HepG2 (cell line): Measurements from ENCODE around the gene HSDL2. TPM values are rescaled to one million over a fixed set of nuclear protein-coding genes. Genes with fewer than 3 reads are reported as not detected.
A peak's percentile ranks its signal among the peaks of the same experiment; 100 is the strongest.

ENCODE experiments used
- CENPX ChIP-seq: sonication (generic); formaldehyde crosslinking; IDR thresholded peaks from 2 replicates; pipeline ENCODE4 v1.9.0; 2021; ENCODE audit warnings: mild to moderate bottlenecking, missing genetic modification reagents, moderate library complexity
- FIP1L1 ChIP-seq: fragments of 200-400 bp; formaldehyde crosslinking; IDR thresholded peaks from 2 replicates; pipeline ENCODE4 v1.6.1; 2018; ENCODE audit warnings: low read depth, mild to moderate bottlenecking, low read length, moderate library complexity, borderline replicate concordance; ENCODE audit not compliant: insufficient read depth
- HNRNPUL1 ChIP-seq: fragments of 200-400 bp; formaldehyde crosslinking; IDR thresholded peaks from 2 replicates; pipeline ENCODE4 v1.6.1; 2017; ENCODE audit warnings: low read depth, mild to moderate bottlenecking, low read length, moderate library complexity
- JARID2 ChIP-seq: sonication (generic); formaldehyde crosslinking; IDR thresholded peaks from 2 replicates; pipeline ENCODE4 v1.8.1; 2023; ENCODE audit warnings: missing genetic modification reagents, inconsistent platforms; ENCODE audit not compliant: insufficient replicate concordance
- KDM2A ChIP-seq: sonication (generic); formaldehyde crosslinking; IDR thresholded peaks from 2 replicates; pipeline ENCODE4 v1.4.0; 2020; ENCODE audit warnings: low read depth, missing genetic modification reagents, borderline replicate concordance
- KDM4B ChIP-seq: sonication (generic); formaldehyde crosslinking; IDR thresholded peaks from 2 replicates; pipeline ENCODE4 v1.4.0; 2020; ENCODE audit warnings: missing genetic modification reagents
- MEF2D ChIP-seq: sonication (generic); formaldehyde crosslinking; IDR thresholded peaks from 2 replicates; pipeline ENCODE4 v1.5.1; 2020; ENCODE audit warnings: mild to moderate bottlenecking, missing genetic modification reagents
- NFIB ChIP-seq: sonication (generic); formaldehyde crosslinking; IDR thresholded peaks from 2 replicates; pipeline ENCODE4 v1.9.0; 2021; ENCODE audit warnings: missing genetic modification reagents, mild to moderate bottlenecking, borderline replicate concordance
- POLR2G ChIP-seq: fragments of 200-400 bp; formaldehyde crosslinking; IDR thresholded peaks from 2 replicates; pipeline ENCODE4 v1.6.1; 2018; ENCODE audit warnings: mild to moderate bottlenecking, low read depth, low read length, moderate library complexity
- RNF2 ChIP-seq: fragments of 450-650 bp; conservative IDR thresholded peaks from 2 replicates; pipeline ENCODE4 v1.6.1; 2016; ENCODE audit warnings: low read depth
- SATB2 ChIP-seq: sonication (generic); formaldehyde crosslinking; IDR thresholded peaks from 2 replicates; pipeline ENCODE4 v1.5.0; 2020; ENCODE audit warnings: missing genetic modification reagents
- TGIF2 ChIP-seq: IDR thresholded peaks from 2 replicates; pipeline ENCODE4 v1.6.1; 2016; ENCODE audit warnings: control low read depth, missing compliant biosample characterization
- ZGPAT ChIP-seq: IDR thresholded peaks from 2 replicates; pipeline ENCODE4 v1.6.1; 2016; ENCODE audit warnings: mild to moderate bottlenecking
- ZNF562 ChIP-seq: sonication (generic); formaldehyde crosslinking; IDR thresholded peaks from 2 replicates; pipeline ENCODE4 v1.8.0; 2022; ENCODE audit warnings: missing genetic modification reagents, borderline replicate concordance
- ZNF766 ChIP-seq: sonication (generic); formaldehyde crosslinking; IDR thresholded peaks from 2 replicates; pipeline ENCODE4 v1.5.0; 2020; ENCODE audit warnings: missing genetic modification reagents, borderline replicate concordance
- polyA plus RNA-seq, 8 experiments: library from polyadenylated mRNA; depleted of rRNA in 3 of 8; stranded (reverse) in 7 of 8; unstranded in 1 of 8; fragments of >200 nt; fragmentation: Illumina TruSeq in 4 of 8; extraction: Trizol in 4 of 8; gene quantifications; 2 replicates each; pipeline versions ENCODE4 v1.2.1 to v1.2.3, GENCODE V29; 2011 to 2016; ENCODE audit warnings: low read depth in 4 of 8, missing spikeins in 1 of 8, mixed read lengths in 1 of 8; ENCODE audit not compliant: insufficient read depth in 1 of 8
- total RNA-seq, 5 experiments: library from RNA; depleted of rRNA; stranded (reverse); fragments of >200 nt; fragmentation: Illumina TruSeq; extraction: Trizol; gene quantifications; 2 replicates each; pipeline ENCODE4 v1.2.3, GENCODE V29; 2016; ENCODE audit warnings: low read depth in 1 of 5
- TF ChIP-seq, protein P1 (sequence below): sonication (generic); formaldehyde crosslinking; IDR thresholded peaks from 2 replicates; pipeline ENCODE4 v1.4.0; 2020; ENCODE audit warnings: missing genetic modification reagents, borderline replicate concordance
- TF ChIP-seq, protein P2 (sequence below): sonication (generic); formaldehyde crosslinking; conservative IDR thresholded peaks from 2 replicates; pipeline ENCODE4 v1.4.0; 2020; ENCODE audit warnings: mild to moderate bottlenecking, missing genetic modification reagents, moderate library complexity
- TF ChIP-seq, protein P3 (sequence below), 2 experiments: sonication (generic) in 1 of 2; formaldehyde crosslinking in 1 of 2; IDR thresholded peaks; 2 replicates each; pipeline versions ENCODE4 v1.4.0 to v1.6.1; 2016 to 2020; ENCODE audit warnings: borderline replicate concordance in 1 of 2, low read depth in 1 of 2, mild to moderate bottlenecking in 1 of 2, missing genetic modification reagents in 1 of 2

Gene HSDL2
- total and polyA plus RNA-seq, 2 of the 13 experiments (the other 11 are each of a cell fraction or from before 2014, with no cell fraction given), result 55.3 to 80.2 TPM

DNA sequence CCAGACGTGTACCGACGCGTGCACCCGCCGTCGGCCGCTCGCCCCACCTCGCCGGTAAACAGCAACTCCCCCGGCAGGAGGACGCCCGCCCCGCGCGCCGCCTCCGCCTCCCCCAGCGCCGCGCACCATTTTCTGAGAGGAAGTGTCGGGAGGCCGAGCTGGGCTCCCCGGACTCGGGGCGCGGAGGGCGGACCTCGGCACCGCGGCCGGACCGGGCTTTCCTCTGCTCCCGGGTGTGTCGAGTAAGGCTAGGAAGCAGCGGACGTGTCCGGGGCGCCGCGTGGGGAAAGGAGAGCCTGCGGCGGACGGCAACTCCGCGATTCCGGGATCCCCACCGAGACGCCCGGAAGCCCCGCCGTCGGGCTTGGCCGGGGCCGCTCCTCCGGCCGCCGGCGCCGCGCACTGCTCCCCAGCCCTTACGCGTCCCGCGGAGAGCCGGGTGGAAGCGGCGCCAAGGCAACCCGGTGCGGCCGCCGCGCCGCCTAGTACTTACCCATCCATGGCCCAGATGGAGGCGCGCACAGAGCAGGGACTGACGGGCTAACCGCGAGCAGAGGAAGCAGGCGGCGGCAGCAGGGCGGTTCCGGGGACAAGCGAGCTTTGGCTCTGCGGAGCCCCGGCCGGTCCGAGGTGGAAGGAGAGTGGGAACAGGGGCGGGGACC is 46.8 kb upstream of the HSDL2 start, which contains the start of gene PTBP3 (continued):
- no peak for TF ChIP-seq ZNF766 (CRISPR knock-in tag)
- TF ChIP-seq, protein P1, sequence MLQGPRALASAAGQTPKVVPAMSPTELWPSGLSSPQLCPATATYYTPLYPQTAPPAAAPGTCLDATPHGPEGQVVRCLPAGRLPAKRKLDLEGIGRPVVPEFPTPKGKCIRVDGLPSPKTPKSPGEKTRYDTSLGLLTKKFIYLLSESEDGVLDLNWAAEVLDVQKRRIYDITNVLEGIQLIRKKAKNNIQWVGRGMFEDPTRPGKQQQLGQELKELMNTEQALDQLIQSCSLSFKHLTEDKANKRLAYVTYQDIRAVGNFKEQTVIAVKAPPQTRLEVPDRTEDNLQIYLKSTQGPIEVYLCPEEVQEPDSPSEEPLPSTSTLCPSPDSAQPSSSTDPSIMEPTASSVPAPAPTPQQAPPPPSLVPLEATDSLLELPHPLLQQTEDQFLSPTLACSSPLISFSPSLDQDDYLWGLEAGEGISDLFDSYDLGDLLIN (CRISPR knock-in tag), result peak; percentile 57; the same call in 1 of the 2 replicates
- no peak for TF ChIP-seq RNF2
- peak; percentile 84 for TF ChIP-seq KDM2A (CRISPR knock-in tag)
- no peak for TF ChIP-seq CENPX (CRISPR knock-in tag)
- TF ChIP-seq MEF2D (CRISPR knock-in tag), result no peak
- no peak for TF ChIP-seq FIP1L1
- TF ChIP-seq JARID2, result no peak
- TF ChIP-seq, protein P2, sequence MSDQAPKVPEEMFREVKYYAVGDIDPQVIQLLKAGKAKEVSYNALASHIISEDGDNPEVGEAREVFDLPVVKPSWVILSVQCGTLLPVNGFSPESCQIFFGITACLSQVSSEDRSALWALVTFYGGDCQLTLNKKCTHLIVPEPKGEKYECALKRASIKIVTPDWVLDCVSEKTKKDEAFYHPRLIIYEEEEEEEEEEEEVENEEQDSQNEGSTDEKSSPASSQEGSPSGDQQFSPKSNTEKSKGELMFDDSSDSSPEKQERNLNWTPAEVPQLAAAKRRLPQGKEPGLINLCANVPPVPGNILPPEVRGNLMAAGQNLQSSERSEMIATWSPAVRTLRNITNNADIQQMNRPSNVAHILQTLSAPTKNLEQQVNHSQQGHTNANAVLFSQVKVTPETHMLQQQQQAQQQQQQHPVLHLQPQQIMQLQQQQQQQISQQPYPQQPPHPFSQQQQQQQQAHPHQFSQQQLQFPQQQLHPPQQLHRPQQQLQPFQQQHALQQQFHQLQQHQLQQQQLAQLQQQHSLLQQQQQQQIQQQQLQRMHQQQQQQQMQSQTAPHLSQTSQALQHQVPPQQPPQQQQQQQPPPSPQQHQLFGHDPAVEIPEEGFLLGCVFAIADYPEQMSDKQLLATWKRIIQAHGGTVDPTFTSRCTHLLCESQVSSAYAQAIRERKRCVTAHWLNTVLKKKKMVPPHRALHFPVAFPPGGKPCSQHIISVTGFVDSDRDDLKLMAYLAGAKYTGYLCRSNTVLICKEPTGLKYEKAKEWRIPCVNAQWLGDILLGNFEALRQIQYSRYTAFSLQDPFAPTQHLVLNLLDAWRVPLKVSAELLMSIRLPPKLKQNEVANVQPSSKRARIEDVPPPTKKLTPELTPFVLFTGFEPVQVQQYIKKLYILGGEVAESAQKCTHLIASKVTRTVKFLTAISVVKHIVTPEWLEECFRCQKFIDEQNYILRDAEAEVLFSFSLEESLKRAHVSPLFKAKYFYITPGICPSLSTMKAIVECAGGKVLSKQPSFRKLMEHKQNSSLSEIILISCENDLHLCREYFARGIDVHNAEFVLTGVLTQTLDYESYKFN (CRISPR knock-in tag), result peak; percentile 56; the same call in 1 of the 2 replicates
- TF ChIP-seq ZGPAT, result peak; percentile 81
- no peak for TF ChIP-seq SATB2 (CRISPR knock-in tag)
- TF ChIP-seq ZNF562 (CRISPR knock-in tag), result no peak
- TF ChIP-seq POLR2G, result peak; percentile 80
- TF ChIP-seq KDM4B (CRISPR knock-in tag), result no peak
- no peak for TF ChIP-seq TGIF2 (CRISPR knock-in tag)
- TF ChIP-seq HNRNPUL1, result no peak
- TF ChIP-seq, protein P3, sequence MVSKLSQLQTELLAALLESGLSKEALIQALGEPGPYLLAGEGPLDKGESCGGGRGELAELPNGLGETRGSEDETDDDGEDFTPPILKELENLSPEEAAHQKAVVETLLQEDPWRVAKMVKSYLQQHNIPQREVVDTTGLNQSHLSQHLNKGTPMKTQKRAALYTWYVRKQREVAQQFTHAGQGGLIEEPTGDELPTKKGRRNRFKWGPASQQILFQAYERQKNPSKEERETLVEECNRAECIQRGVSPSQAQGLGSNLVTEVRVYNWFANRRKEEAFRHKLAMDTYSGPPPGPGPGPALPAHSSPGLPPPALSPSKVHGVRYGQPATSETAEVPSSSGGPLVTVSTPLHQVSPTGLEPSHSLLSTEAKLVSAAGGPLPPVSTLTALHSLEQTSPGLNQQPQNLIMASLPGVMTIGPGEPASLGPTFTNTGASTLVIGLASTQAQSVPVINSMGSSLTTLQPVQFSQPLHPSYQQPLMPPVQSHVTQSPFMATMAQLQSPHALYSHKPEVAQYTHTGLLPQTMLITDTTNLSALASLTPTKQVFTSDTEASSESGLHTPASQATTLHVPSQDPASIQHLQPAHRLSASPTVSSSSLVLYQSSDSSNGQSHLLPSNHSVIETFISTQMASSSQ (IDR thresholded peaks at IDR 0.05; ENCODE audit: low read depth), result no peak
- TF ChIP-seq, protein P3 (CRISPR knock-in tag; IDR thresholded peaks at IDR 0.05; ENCODE audit: borderline replicate concordance), result no peak; the same call in 1 of the 2 replicates
- no peak for TF ChIP-seq NFIB (CRISPR knock-in tag)
